Keratinocyte (primary cell): Measurements from ENCODE around the gene STK11.

Experiments used
- EZH2 ChIP-seq: IDR thresholded peaks from one replicate; pipeline ENCODE4 v1.6.1; 2012; ENCODE audit warnings: inconsistent platforms, mild to moderate bottlenecking, low read length, moderate library complexity
- TF ChIP-seq, protein P1 (sequence below), 3 experiments: IDR thresholded peaks in 1 of 3; conservative IDR thresholded peaks in 1 of 3; optimal IDR thresholded peaks in 1 of 3; 2 replicates in 2 of 3; 3 replicates in 1 of 3; pipeline versions ENCODE3 to v1.5.1; 2011; ENCODE audit warnings: low read length in 3 of 3, mild to moderate bottlenecking in 3 of 3, moderate library complexity in 2 of 3, control low read depth in 1 of 3, inconsistent platforms in 1 of 3; ENCODE audit not compliant: insufficient read depth in 2 of 3; ENCODE audit errors: extremely low read depth in 1 of 3

GRCh38 chr19:1206150-1206863, 729 bp downstream of the STK11 start:
- no peak for TF ChIP-seq EZH2
- TF ChIP-seq, protein P1, sequence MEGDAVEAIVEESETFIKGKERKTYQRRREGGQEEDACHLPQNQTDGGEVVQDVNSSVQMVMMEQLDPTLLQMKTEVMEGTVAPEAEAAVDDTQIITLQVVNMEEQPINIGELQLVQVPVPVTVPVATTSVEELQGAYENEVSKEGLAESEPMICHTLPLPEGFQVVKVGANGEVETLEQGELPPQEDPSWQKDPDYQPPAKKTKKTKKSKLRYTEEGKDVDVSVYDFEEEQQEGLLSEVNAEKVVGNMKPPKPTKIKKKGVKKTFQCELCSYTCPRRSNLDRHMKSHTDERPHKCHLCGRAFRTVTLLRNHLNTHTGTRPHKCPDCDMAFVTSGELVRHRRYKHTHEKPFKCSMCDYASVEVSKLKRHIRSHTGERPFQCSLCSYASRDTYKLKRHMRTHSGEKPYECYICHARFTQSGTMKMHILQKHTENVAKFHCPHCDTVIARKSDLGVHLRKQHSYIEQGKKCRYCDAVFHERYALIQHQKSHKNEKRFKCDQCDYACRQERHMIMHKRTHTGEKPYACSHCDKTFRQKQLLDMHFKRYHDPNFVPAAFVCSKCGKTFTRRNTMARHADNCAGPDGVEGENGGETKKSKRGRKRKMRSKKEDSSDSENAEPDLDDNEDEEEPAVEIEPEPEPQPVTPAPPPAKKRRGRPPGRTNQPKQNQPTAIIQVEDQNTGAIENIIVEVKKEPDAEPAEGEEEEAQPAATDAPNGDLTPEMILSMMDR (optimal IDR thresholded peaks at IDR 0.05 in 1 of 3, IDR thresholded peaks at IDR 0.05 in 1 of 3, conservative IDR thresholded peaks at IDR 0.05 in 1 of 3; ENCODE audit: extremely low read depth in 1 of 3, insufficient read depth in 2 of 3, low read length in 3 of 3), result no peak
